Sigmoid colon (tissue), 7 donors: ENCODE data around the gene SLC15A5. TPM values are rescaled to one million over a fixed set of nuclear protein-coding genes. Genes with fewer than 3 reads are reported as not detected.

Experiments
- DNase-seq: peaks from one replicate; pipeline ENCODE4 v3.0.0-alpha.2; 2019
- H3K27ac ChIP-seq, 4 donors: fragments of 200-600 bp; sonication (generic); one replicate each; pipeline ENCODE4 v1.5.1; 2016 to 2019; ENCODE audit warnings: mild to moderate bottlenecking in 1 of 4
- H3K27me3 ChIP-seq, 3 donors: fragments of 200-600 bp; sonication (generic); one replicate each; pipeline ENCODE4 v1.5.1; 2019; ENCODE audit warnings: mild to moderate bottlenecking in 1 of 3
- H3K36me3 ChIP-seq, 4 donors: fragments of 200-600 bp; sonication (generic); one replicate each; pipeline ENCODE4 v1.5.1; 2016 to 2019
- H3K4me1 ChIP-seq, 4 donors: fragments of 200-600 bp; sonication (generic); one replicate each; pipeline ENCODE4 v1.5.1; 2017 to 2019
- H3K4me3 ChIP-seq, 4 donors: fragments of 200-600 bp; sonication (generic); one replicate each; pipeline ENCODE4 v1.5.1; 2017 to 2019; ENCODE audit warnings: mild to moderate bottlenecking in 2 of 4, moderate library complexity in 1 of 4
- H3K9me3 ChIP-seq, 4 donors: fragments of 200-600 bp in 3 of 4; sonication (generic) in 3 of 4; one replicate each; pipeline versions ENCODE4 v1.5.1 to v1.6.1; 2013 to 2019
- EP300 ChIP-seq, 4 donors: sonication (generic); formaldehyde crosslinking; IDR thresholded peaks; one replicate each; pipeline ENCODE4 v1.6.1; 2017; ENCODE audit warnings: antibody characterized with exemption in 4 of 4
- POLR2A ChIP-seq, 2 donors: fragments of 450-650 bp; IDR thresholded peaks; one replicate each; pipeline ENCODE4 v1.6.1; 2016; ENCODE audit warnings: antibody characterized with exemption in 2 of 2, mild to moderate bottlenecking in 2 of 2, moderate library complexity in 2 of 2
- POLR2AphosphoS5 ChIP-seq, 4 donors: sonication (generic); formaldehyde crosslinking; IDR thresholded peaks; one replicate each; pipeline ENCODE4 v1.6.1; 2017; ENCODE audit warnings: antibody characterized with exemption in 4 of 4
- WGBS, 2 donors: extraction: QIAGEN DNeasy Blood & Tissue Kit; methylation state at CpG; one replicate each; pipeline ENCODE4 v1.1.7; 2013; 5-methylcytosine and 5-hydroxymethylcytosine counted together
- intact Hi-C: fragments of 100-400 bp; cut with DNase I; formaldehyde crosslinking; loops from one replicate; pipeline ENCODE4 v1.15.1; 2023
- polyA plus RNA-seq, 3 donors: library from polyadenylated mRNA; stranded (reverse); fragments of 200-250 nt; gene quantifications; one replicate each; pipeline ENCODE4 v1.2.3, GENCODE V29; 2013
- total RNA-seq, 4 donors: library from RNA; depleted of rRNA; stranded (reverse); fragments of >200 nt; gene quantifications; one replicate each; pipeline ENCODE4 v1.1.0, GENCODE V29; 2016
- TF ChIP-seq, protein P1 (sequence below), 4 experiments: fragments of 450-650 bp in 3 of 4; fragments of 200-600 bp in 1 of 4; IDR thresholded peaks; one replicate each; pipeline ENCODE4 v1.5.1; 2016 to 2019; ENCODE audit warnings: antibody characterized with exemption in 4 of 4, mild to moderate bottlenecking in 3 of 4, moderate library complexity in 2 of 4
- donor health status: healthy with polysubstance abuse.
- donor health status: Bipolar disorder and iron deficiency.
- donor health status: healthy.

The SLC15A5 gene
- total and polyA plus RNA-seq, 7 donors = not detected

DNA sequence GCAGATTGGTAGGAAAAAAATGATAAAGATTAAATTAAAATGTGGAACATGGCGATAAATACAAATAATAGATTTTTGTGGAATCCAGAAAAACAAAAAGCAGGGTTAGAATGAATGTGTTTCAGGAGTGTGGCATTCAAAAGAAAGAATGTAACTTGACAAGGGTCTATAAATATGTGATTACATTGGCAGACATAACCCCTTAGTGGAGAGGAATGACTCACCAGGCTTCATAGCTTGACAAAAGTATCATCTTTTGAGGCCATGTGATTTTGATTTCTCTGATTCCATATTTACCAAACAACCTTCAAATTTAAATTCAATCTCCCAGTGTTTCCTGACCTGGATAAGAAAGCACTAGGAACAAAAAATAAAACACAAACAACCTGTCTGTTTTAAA lies 45.5 kb upstream of the SLC15A5 start:
- intact Hi-C loops = no loop called here

DNA sequence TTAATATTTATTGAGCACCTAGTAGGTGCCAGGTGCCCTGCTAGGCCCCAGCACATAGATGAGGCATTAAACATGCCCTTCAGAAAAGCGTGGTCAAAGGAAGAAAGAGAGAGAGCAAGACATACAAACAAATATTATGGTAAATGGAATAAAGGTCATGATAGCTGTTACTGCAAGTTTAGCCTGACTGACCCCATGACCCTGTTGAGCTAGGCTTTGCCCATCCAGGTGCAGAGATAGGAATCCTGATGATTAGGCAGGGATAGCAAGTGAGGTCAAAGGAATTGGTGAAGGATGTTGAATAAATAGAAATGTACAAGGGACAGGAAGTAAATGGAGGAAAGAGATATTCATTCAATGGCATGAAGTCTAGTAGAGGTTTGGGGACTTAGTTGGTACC lies 33.4 kb upstream of the SLC15A5 start:
- H3K27ac ChIP-seq = no peak overlapping the region
- no peak for TF ChIP-seq POLR2A (IDR thresholded peaks at IDR 0.05)
- TF ChIP-seq, protein P1, sequence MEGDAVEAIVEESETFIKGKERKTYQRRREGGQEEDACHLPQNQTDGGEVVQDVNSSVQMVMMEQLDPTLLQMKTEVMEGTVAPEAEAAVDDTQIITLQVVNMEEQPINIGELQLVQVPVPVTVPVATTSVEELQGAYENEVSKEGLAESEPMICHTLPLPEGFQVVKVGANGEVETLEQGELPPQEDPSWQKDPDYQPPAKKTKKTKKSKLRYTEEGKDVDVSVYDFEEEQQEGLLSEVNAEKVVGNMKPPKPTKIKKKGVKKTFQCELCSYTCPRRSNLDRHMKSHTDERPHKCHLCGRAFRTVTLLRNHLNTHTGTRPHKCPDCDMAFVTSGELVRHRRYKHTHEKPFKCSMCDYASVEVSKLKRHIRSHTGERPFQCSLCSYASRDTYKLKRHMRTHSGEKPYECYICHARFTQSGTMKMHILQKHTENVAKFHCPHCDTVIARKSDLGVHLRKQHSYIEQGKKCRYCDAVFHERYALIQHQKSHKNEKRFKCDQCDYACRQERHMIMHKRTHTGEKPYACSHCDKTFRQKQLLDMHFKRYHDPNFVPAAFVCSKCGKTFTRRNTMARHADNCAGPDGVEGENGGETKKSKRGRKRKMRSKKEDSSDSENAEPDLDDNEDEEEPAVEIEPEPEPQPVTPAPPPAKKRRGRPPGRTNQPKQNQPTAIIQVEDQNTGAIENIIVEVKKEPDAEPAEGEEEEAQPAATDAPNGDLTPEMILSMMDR (IDR thresholded peaks at IDR 0.05) = no peak
- no peak for TF ChIP-seq POLR2AphosphoS5 (IDR thresholded peaks at IDR 0.05)
- TF ChIP-seq EP300 (IDR thresholded peaks at IDR 0.05) = no peak
- no peaks in the 10 kb centered on the region for H3K27me3 ChIP-seq

More for the DNA sequence above, 45.5 kb upstream of the SLC15A5 start:
- 92 to 95% methylated on average over 1 of the region's 1 CpG for WGBS, 2 donors
- TF ChIP-seq EP300 (IDR thresholded peaks at IDR 0.05) (no peak), POLR2AphosphoS5 (IDR thresholded peaks at IDR 0.05) (no peak), POLR2A (IDR thresholded peaks at IDR 0.05) (no peak)
- TF ChIP-seq, protein P1 (IDR thresholded peaks at IDR 0.05) = no peak
- H3K9me3 ChIP-seq = peaks cover 0 to 4% (median 0%) of the 10 kb centered on the region in 4 donors
- no peak for DNase-seq
- H3K27me3 ChIP-seq = no peaks in the 10 kb centered on the region
- no peak overlapping the region for H3K27ac ChIP-seq
- H3K36me3 ChIP-seq = no peaks in the 10 kb centered on the region
- H3K4me3 ChIP-seq = no peak overlapping the region
- no peaks in the 10 kb centered on the region for H3K4me1 ChIP-seq

DNA sequence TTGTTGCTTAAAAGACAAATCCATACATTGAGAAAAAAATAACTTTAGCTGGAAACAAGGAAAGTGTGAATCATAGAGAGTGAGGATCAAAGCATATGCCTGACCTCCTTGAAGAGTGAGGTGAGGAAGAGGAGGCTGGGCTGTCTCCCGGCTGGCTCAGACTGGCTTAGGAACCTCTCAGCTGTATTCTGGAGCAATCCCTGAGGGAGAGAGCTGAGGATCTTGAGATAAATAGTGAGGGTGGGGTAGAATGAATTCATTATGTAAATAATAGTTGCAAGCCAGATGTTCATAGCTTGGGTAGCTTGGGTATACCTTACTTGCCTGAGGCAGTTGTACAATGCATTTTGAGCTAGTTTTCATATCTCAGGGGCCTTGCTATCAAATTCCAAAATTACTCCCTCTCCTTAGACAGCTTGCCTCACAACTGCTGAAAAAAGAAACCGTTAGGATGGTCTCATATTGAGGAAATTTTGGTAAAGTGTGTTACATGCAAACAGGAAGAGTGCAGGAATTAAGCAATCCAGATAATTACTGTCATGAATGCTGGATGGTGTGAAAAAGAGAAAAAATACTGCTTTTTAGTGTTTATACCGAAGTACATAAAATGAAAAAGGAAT lies 30.5 kb upstream of the SLC15A5 start:
- Histone ChIP-seq H3K4me3 (no peak overlapping the region), H3K27ac (no peak overlapping the region), H3K9me3 (peaks cover 0 to 4% (median 2%) of the 10 kb centered on the region in 4 donors), H3K36me3 (no peaks in the 10 kb centered on the region), H3K4me1 (peaks cover 0 to 1% (median under 1%) of the 10 kb centered on the region in 4 donors), H3K27me3 (no peaks in the 10 kb centered on the region)
- no peak for DNase-seq
- WGBS, 2 donors = 62 to 81% methylated on average over 3 of the region's 3 CpGs
- intact Hi-C loops = no loop called here
- TF ChIP-seq POLR2A (IDR thresholded peaks at IDR 0.05) = no peak
- TF ChIP-seq EP300 (IDR thresholded peaks at IDR 0.05) = no peak
- no peak for TF ChIP-seq POLR2AphosphoS5 (IDR thresholded peaks at IDR 0.05)
- TF ChIP-seq, protein P1 (IDR thresholded peaks at IDR 0.05) = no peak

More for the DNA sequence above, 33.4 kb upstream of the SLC15A5 start:
- H3K36me3 ChIP-seq = no peaks in the 10 kb centered on the region
- WGBS, 2 donors = 67 to 86% methylated on average over 1 of the region's 1 CpG
- DNase-seq = no peak
- peaks cover 0 to 4% (median 2%) of the 10 kb centered on the region in 4 donors for H3K9me3 ChIP-seq
- intact Hi-C loops = no loop called here
- no peaks in the 10 kb centered on the region for H3K4me1 ChIP-seq
- no peak overlapping the region for H3K4me3 ChIP-seq

DNA sequence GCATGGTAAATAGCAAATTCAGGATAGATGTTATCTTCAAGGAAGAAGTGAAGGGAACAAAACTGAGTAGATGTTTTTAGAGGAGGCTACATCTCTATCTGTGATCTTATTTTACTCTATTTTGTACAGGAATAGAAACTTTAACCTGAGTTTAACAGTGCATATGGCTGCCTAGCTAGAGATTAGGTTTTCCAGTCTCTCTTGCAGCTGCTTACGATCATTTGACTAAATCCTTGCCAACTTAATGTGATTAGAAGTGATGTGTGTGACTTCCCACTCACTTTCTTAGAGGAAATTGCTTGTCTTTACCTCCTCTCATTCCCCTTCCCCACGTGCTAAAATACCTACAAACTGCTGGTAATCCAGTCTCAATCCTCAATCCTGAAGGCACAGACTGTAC lies 26.5 kb upstream of the SLC15A5 start:
- intact Hi-C loops = no loop called here
- Histone ChIP-seq H3K27me3 (no peaks in the 10 kb centered on the region), H3K9me3 (peaks cover 0 to 2% (median 0%) of the 10 kb centered on the region in 4 donors), H3K36me3 (no peaks in the 10 kb centered on the region), H3K4me1 (peaks cover 0 to 30% (median 24%) of the 10 kb centered on the region in 4 donors), H3K27ac (no peak overlapping the region), H3K4me3 (no peak overlapping the region)
- 55 to 58% methylated on average over 2 of the region's 2 CpGs for WGBS, 2 donors
- DNase-seq = no peak
- TF ChIP-seq POLR2A (IDR thresholded peaks at IDR 0.05) (no peak), EP300 (IDR thresholded peaks at IDR 0.05) (no peak), POLR2AphosphoS5 (IDR thresholded peaks at IDR 0.05) (no peak)
- TF ChIP-seq, protein P1 (IDR thresholded peaks at IDR 0.05) = no peak
